Measurements from ENCODE around the gene ANKZF1.

Gene ANKZF1

DNA sequence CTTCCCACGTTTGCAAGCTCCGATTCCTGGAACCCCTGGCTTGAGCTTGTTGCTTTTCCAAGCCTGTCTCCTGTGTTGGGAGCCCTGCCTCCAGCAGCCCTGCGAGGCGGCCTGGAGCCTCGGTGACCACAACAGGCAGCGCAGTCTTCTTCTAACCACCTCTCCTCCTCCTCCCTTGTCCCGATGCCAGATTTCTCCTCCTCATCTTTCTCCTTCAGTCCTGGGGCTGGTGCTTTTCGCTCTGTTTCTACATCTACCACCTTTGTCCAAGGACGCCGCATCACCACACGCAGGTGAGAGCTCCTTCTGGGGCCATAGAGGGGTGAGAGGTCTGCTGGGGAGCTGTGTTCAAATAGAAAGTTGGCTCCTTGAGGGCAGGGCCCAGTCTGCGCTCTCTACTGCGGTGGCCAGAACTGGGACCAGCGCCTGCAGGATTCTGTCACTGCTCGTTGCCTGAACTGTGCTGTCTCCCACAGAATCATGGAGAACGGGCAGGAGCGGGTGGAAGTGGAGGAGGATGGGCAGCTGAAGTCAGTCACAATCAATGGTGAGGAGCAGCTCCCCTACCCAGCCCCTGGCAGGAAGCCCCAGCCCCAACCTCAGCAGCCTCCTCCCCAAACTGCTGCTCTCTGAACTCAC, 53.5 kb downstream of the ANKZF1 start:
- no peak overlapping the region for H3K4me3 ChIP-seq (replicated peaks; ENCODE audit: low read depth, low read length)
- DNase-seq (ENCODE audit: extremely low read depth, low read depth), result no peak
- TF ChIP-seq, protein P1, sequence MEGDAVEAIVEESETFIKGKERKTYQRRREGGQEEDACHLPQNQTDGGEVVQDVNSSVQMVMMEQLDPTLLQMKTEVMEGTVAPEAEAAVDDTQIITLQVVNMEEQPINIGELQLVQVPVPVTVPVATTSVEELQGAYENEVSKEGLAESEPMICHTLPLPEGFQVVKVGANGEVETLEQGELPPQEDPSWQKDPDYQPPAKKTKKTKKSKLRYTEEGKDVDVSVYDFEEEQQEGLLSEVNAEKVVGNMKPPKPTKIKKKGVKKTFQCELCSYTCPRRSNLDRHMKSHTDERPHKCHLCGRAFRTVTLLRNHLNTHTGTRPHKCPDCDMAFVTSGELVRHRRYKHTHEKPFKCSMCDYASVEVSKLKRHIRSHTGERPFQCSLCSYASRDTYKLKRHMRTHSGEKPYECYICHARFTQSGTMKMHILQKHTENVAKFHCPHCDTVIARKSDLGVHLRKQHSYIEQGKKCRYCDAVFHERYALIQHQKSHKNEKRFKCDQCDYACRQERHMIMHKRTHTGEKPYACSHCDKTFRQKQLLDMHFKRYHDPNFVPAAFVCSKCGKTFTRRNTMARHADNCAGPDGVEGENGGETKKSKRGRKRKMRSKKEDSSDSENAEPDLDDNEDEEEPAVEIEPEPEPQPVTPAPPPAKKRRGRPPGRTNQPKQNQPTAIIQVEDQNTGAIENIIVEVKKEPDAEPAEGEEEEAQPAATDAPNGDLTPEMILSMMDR (IDR thresholded peaks at IDR 0.05; ENCODE audit: low read depth, low read length, missing control alignments), result no peak

DNA sequence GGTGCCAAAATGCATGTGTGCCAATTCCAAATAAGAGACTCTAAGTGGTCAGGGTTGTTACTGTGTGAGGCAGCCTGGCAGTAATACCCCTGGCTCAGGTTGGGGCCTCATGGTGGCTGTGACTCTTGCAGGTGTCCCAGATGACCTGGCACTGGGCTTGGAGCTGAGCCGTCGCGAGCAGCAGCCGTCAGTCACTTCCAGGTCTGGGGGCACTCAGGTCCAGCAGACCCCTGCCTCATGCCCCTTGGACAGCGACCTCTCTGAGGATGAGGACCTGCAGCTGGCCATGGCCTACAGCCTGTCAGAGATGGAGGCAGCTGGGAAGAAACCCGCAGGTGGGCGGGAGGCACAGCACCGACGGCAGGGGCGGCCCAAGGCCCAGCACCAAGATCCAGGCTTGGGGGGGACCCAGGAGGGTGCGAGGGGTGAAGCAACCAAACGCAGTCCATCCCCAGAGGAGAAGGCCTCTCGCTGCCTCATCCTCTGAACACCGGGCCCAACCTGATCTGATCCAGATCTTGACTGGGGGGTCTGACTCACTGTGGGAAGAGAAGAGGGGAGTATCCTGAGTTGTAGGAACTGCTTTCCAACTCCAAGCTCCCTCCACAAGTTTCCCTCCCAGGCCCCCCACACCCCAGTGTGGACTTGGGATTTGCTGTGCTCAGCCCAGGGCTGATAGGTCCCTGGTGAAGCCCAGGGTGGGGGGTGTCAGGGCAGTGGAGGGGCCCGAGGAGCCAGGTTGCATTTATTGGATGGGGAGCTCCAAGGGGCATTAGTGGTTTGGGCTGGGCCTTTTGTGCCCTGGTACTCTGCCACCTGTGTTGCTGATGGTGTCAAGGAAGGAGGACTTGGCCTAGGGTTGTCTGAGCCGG, 55.1 kb downstream of the ANKZF1 start:
- no peak for DNase-seq (ENCODE audit: extremely low read depth, low read depth)
- TF ChIP-seq, protein P1 (IDR thresholded peaks at IDR 0.05; ENCODE audit: low read depth, low read length, missing control alignments), result no peak
- H3K4me3 ChIP-seq (replicated peaks; ENCODE audit: low read depth, low read length), result no peak overlapping the region

DNA sequence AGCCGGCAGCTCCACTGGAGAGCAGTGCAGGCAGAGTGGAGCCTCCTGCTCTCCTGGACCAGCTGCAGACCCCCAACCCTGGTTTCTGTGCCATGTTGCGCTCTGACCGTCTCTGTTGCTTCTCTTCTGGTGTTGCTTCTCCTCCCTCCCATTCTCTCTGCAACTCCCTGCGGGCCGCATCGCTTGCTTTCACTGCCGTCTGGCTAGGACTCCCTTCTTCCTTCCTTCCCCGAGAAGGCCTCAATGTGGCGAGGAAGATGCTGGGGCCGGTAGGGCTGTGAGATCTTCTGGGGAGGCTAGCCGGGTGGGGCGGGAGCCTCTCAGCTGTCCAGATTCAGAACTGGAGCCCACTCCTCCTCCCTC, 55.7 kb downstream of the ANKZF1 start:
- TF ChIP-seq, protein P1 (IDR thresholded peaks at IDR 0.05; ENCODE audit: low read depth, low read length, missing control alignments), result no peak
- 0 out of 2 replicates have a peak overlapping the region, but pooled peaks have one; percentile 7 for H3K4me3 ChIP-seq (replicated peaks; ENCODE audit: low read depth, low read length)
- DNase-seq (ENCODE audit: extremely low read depth, low read depth), result no peak

DNA sequence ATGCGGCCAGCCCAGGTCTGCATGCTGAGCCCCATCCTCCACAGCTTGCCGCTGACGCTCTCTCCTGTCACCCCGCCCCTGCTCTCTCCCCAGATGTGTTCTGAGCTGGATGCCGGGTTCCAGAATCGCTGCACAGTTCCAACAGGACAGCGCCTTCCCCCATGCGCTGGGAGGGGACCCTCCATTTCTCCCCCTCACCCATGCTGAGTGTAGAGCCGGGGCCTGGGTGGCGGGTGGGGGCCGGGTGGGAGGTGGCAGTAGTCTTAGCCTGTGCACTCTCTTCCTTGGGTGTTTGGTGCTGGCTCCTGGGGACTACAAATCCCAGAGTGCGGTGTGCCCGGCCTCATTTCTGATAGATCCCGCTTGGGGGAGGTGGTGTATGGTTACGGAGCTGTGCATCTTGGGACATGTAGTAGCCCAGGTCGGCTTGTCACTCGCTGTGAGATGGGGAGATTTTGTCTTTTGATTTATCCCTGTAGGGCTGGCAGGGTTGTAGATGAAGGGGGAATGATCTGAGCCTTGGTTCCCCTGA, 56.4 kb downstream of the ANKZF1 start:
- 0 out of 2 replicates have a peak overlapping the region, but pooled peaks have one; percentile 7 for H3K4me3 ChIP-seq (replicated peaks; ENCODE audit: low read depth, low read length)
- no peak for DNase-seq (ENCODE audit: extremely low read depth, low read depth)
- TF ChIP-seq, protein P1 (IDR thresholded peaks at IDR 0.05; ENCODE audit: low read depth, low read length, missing control alignments), result no peak

All from HFF-Myc (cell line).